ENCODE results near the gene ZNF516. TPM values are rescaled to one million over a fixed set of nuclear protein-coding genes. Genes with fewer than 3 reads are reported as not detected.

ZNF516 gene
- total and polyA plus RNA-seq, 2 of the 13 experiments (the other 11 are each of a cell fraction or from before 2014, with no cell fraction given), result 16.6 to 18.7 TPM

DNA sequence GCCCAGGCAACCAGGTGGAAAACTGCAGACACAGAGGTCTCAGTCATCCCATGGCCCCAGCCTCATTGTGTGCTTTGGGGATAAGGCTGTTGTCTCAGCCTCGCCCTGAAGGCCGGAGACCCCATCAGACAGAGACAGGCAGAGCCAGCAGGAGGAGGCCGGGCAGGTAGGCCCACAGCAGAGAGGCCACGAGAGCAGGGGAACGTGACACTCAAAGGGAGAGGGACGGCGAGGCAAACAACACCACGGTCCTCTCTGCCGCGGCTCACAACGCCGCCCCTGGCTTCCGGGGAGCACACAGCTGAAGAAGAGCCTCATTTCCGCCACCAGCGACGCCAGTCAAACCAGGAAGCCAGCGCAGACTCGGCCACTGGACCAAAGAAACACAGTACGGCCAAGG lies 103.3 kb downstream of the ZNF516 start:
- Histone ChIP-seq H2AFZ (ENCODE audit: low read length) (no peak overlapping the region), H4K20me1 (ENCODE audit: insufficient read depth, low read length) (peaks cover 63% of the 10 kb centered on the region), H3K27ac (ENCODE audit: extremely low read length, insufficient read depth, low read length) (no peak overlapping the region), H3K9me3 (ENCODE audit: low read length) (no peaks in the 10 kb centered on the region), H3K4me2 (ENCODE audit: low read depth, low read length) (no peak overlapping the region), H3K36me3 (replicated peaks in 1 of 2; ENCODE audit: control insufficient read depth in 1 of 2, insufficient read depth in 2 of 2, low read length in 2 of 2) (peaks cover 4 to 20% of the 10 kb centered on the region in 2 experiments; a peak in 4 of 5 replicates), H3K9ac (ENCODE audit: insufficient read depth, low read depth, low read length) (no peak overlapping the region), H3K79me2 (ENCODE audit: insufficient read depth, low read length) (peaks cover 62% of the 10 kb centered on the region), H3K4me1 (ENCODE audit: insufficient read depth, low read length) (no peaks in the 10 kb centered on the region), H3K27me3 (ENCODE audit: control insufficient read depth in 1 of 2, insufficient read depth in 2 of 2, low read length in 2 of 2) (no peaks in the 10 kb centered on the region), H3K4me3 (replicated peaks in 1 of 3; ENCODE audit: insufficient read depth in 1 of 3, low read depth in 2 of 3, low read length in 3 of 3) (no peak overlapping the region)
- no peak for DNase-seq (ENCODE audit: low spot score)
- ATAC-seq, result 0 out of 3 replicates have a peak, but pooled peaks have one; percentile 15
- CTCF ChIA-PET (ENCODE audit: low intra/inter-chr PET ratio, low total read pairs), result no interaction called here
- no TSS peak for BruUV-seq (replicated peaks)
- intact Hi-C loops (cut with micrococcal nuclease; ENCODE audit: unreplicated experiment) (no loop called here), in situ Hi-C loops (cut with HindIII; ENCODE audit: extremely low pct_ligation_motif_present, low pct_unique_long_range_greater_than_20kb) (no loop called here)
- FAIRE-seq, result no peak
- POLR2A ChIA-PET, result no interaction called here
- TF ChIP-seq MAZ (IDR thresholded peaks at IDR 0.05; ENCODE audit: borderline replicate concordance, low read depth, low read length) (no peak), MAZ (CRISPR knock-in tag; IDR thresholded peaks at IDR 0.05; ENCODE audit: low read depth) (no peak), ZMAT3 (CRISPR knock-in tag; conservative IDR thresholded peaks at IDR 0.05) (no peak), HHEX (CRISPR knock-in tag; IDR thresholded peaks at IDR 0.05) (no peak), GATAD1 (CRISPR knock-in tag; IDR thresholded peaks at IDR 0.05) (no peak), PCBP2 (optimal IDR thresholded peaks at IDR 0.05; ENCODE audit: low read depth, low read length, poor library complexity, severe bottlenecking) (no peak), ZNF788 (CRISPR knock-in tag; IDR thresholded peaks at IDR 0.05; ENCODE audit: borderline replicate concordance) (no peak), ZNF292 (CRISPR knock-in tag; IDR thresholded peaks at IDR 0.05; ENCODE audit: borderline replicate concordance, low read depth) (no peak), ZNF709 (CRISPR knock-in tag; IDR thresholded peaks at IDR 0.05) (no peak), RBFOX2 (IDR thresholded peaks at IDR 0.05; ENCODE audit: low read depth, low read length) (no peak), ZFX (CRISPR knock-in tag; IDR thresholded peaks at IDR 0.05; ENCODE audit: low read depth) (no peak)
- TF ChIP-seq, protein P1, sequence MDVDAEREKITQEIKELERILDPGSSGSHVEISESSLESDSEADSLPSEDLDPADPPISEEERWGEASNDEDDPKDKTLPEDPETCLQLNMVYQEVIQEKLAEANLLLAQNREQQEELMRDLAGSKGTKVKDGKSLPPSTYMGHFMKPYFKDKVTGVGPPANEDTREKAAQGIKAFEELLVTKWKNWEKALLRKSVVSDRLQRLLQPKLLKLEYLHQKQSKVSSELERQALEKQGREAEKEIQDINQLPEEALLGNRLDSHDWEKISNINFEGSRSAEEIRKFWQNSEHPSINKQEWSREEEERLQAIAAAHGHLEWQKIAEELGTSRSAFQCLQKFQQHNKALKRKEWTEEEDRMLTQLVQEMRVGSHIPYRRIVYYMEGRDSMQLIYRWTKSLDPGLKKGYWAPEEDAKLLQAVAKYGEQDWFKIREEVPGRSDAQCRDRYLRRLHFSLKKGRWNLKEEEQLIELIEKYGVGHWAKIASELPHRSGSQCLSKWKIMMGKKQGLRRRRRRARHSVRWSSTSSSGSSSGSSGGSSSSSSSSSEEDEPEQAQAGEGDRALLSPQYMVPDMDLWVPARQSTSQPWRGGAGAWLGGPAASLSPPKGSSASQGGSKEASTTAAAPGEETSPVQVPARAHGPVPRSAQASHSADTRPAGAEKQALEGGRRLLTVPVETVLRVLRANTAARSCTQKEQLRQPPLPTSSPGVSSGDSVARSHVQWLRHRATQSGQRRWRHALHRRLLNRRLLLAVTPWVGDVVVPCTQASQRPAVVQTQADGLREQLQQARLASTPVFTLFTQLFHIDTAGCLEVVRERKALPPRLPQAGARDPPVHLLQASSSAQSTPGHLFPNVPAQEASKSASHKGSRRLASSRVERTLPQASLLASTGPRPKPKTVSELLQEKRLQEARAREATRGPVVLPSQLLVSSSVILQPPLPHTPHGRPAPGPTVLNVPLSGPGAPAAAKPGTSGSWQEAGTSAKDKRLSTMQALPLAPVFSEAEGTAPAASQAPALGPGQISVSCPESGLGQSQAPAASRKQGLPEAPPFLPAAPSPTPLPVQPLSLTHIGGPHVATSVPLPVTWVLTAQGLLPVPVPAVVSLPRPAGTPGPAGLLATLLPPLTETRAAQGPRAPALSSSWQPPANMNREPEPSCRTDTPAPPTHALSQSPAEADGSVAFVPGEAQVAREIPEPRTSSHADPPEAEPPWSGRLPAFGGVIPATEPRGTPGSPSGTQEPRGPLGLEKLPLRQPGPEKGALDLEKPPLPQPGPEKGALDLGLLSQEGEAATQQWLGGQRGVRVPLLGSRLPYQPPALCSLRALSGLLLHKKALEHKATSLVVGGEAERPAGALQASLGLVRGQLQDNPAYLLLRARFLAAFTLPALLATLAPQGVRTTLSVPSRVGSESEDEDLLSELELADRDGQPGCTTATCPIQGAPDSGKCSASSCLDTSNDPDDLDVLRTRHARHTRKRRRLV (CRISPR knock-in tag; IDR thresholded peaks at IDR 0.05), result no peak
- TF ChIP-seq, protein P2, sequence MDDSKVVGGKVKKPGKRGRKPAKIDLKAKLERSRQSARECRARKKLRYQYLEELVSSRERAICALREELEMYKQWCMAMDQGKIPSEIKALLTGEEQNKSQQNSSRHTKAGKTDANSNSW (CRISPR knock-in tag; IDR thresholded peaks at IDR 0.05; ENCODE audit: borderline replicate concordance), result no peak
- WGBS (ENCODE audit: low lambda C conversion rate), result 97% methylated on average over 18 of the region's 19 CpGs
